Jurkat, Clone E6-1 (cell line): Measurements from ENCODE around the gene PCYT1B.

ENCODE experiments used
- DNase-seq: peaks from one replicate; pipeline ENCODE4 v3.0.0-alpha.2; 2011; ENCODE audit warnings: low read depth, low spot score
- H3K4me3 ChIP-seq: 2 replicates; pipeline ENCODE4 v1.5.1; 2011; ENCODE audit warnings: mild to moderate bottlenecking, low read length, control low read depth, moderate library complexity

The PCYT1B gene

DNA sequence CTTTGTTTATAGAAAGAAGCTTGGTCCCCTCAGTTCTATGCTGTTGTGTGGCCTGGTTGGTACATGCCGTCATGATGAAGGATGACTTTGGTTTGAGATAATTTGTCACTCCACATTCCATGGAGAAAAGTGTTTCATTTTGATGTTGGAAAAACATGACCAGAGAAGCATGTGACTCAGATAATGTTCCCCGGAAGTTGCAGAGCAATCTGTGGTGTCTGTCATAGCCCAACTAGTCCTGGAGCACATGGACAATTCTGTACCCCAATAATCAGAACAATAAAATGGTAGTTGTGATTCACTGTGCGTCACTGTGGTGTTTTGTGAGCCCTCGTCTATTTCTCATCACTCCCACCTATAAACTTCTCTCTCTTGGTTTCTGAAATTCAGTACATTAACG is 97.0 kb downstream of the PCYT1B start:
- H3K4me3 ChIP-seq: no peak overlapping the region
- no peak for DNase-seq

DNA sequence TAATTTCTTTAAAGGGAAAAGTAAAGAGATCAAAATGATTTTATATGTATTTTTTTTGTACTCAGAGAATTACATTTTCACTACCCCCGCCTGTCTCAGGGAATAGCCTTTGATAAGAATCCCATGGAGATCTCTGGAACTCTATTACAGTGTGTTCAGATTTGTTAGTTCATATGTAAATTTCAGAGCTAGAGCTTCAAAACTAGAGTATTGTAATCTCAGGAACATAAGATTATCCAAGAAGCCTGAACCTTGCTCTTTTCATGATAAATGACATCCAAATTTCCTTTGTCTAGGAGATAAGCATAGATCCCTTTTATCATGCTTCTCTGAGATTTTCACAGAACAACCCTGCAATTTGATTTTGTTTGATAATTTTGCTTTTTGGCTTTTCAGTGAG is 99.2 kb downstream of the PCYT1B start:
- H3K4me3 ChIP-seq: no peak overlapping the region
- no peak for DNase-seq

DNA sequence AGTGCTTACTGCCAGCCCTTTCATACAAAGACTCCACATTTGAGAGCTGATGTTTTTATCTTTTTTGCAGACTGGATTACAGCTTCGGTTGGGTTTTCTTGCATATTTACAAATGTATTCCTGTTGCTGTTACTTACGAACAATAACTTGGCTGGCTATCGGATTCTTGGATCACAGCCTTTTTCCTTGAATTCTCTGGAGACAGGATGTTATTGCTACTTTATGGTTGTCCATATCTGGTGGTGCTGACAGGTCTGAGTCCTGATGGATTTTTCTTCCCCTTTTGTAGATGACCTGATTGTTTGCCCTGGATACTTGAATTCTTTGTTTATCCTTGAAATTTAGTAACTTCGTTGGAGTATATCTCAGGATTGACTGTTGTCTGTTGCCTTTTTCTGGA is 104.4 kb downstream of the PCYT1B start:
- no peak for DNase-seq

DNA sequence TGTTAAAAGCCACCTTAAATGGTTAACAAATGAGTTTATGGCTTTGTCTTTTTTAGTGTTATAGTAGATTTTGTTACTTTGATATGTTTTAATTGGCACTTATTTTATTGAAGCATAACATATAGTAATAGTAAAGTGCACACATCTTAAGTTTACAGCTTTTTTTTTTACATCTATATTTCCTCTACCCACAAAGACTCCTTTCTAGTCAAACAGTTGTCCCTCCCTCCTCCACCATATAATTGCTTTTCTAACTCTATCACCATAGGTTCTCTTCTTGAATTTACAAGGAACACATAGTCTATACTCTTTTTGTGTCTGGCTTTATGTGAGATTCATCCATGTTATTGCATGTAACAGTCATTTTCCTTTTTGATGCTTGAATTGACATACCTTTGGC is 110.6 kb downstream of the PCYT1B start:
- H3K4me3 ChIP-seq: no peak overlapping the region
- DNase-seq: no peak

More for the DNA sequence above, 104.4 kb downstream of the PCYT1B start:
- H3K4me3 ChIP-seq: no peak overlapping the region

DNA sequence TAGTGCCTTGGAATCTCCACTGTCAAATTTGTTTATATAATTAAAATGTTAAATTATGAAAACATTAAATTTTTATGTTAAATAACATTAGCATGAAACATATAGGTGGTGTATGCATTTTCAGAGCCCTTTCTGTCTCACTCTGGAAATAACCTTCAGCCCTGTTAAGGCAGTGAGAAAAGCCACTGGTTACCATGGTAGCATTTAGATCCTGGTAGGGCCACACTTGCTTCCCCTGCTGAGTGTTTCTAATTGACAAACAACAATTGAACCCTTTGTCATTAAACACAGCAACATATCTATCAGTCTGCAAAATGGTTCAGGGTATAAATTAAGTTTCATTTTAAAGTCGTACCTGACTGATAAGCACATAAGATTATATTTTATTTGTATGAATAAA is 118.5 kb downstream of the PCYT1B start:
- no peak overlapping the region for H3K4me3 ChIP-seq
- no peak for DNase-seq

DNA sequence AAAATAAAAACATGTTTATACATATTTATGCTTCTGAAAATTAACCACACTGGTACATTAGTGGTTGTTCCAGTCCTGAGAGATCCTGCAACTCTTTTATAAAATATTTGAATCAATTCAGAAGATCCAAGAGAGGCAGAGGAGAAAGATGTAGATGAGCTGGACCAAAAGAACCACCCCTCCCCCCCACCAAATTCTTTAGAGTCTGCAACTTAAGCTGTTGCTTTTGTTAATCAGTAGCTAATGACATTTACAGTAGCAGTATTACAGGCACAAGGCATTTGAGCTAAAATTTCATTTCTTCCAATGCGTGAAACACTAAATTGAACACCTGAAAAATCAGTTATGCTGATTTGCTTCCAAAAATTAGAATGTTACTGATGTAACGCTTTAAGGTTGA is 120.5 kb downstream of the PCYT1B start:
- H3K4me3 ChIP-seq: no peak overlapping the region
- no peak for DNase-seq

DNA sequence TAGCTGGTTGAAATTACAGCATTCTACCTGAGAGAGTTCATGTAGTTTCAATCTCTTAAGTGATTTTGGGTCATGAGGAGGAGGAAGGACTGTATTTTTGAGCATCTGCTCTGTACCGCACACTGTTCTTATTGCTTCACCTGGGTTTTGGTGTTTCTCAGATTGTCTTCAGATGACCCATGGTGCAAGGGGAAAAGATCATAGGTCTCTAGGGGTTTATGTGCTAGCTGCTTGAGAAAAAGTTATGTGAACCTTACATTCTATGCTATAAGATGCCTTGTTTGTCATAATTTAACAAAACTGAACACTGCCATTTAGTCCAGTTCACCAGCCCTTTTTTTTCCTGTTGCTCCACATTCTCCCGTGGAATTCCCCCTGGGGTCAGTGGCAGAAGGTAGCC is 121.7 kb downstream of the PCYT1B start:
- no peak for DNase-seq
- no peak overlapping the region for H3K4me3 ChIP-seq

DNA sequence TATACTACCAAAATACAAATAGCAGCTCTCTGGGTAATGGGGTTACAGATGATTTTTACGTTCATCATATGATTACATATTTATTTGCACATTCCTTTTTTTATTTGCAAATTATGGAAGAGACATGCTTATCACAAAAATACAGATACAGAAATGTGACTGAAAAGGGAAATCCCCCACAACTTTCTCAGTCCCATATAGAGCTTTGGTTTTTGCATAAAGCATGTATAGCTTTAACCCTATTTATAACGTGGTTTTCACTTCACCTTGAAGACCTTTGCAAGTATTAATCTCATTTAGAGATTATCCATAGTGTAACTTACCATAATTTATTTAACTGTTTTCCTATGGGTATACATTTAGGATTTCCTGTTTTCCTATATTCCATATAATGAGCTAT is 126.7 kb downstream of the PCYT1B start:
- H3K4me3 ChIP-seq: no peak overlapping the region
- no peak for DNase-seq

DNA sequence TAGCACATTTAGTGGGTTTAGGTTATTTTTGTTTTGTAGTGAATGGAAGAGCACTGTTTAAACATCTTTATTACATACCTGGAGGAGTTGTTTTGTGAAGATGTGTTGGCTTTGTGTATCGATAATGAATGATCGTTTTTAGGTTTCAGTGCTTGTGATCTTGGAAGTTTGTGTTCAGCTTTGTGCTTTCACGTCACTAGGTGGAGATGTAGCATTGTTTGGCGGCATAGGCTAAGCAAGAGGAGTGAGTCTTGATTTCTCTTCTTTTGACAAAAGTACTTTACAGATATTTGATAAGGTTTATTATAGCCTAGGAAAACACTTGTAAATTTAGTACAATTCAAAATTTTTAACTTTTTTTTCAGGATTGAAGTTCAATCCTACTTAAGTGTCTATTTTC is 131.7 kb downstream of the PCYT1B start:
- no peak overlapping the region for H3K4me3 ChIP-seq
- DNase-seq: no peak

DNA sequence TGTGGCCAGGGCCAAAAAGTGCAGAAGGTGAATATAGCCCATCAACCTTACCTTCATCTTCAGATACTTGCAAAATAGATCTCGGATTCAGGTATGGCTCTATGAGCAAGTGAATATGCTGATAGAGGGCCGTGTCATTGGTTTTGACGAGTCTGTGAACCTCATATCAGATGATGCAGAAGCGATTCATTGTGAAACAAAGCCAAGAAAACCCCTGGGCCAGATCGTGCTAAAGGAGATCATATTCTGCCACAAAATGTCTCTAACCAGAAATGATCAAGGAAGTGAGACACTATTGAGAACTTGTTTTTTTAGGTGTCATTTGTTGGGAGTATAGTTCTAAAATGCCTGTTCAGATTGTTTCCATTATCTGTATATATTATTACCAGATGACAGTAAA is 133.7 kb downstream of the PCYT1B start:
- DNase-seq: no peak
- H3K4me3 ChIP-seq: no peak overlapping the region

DNA sequence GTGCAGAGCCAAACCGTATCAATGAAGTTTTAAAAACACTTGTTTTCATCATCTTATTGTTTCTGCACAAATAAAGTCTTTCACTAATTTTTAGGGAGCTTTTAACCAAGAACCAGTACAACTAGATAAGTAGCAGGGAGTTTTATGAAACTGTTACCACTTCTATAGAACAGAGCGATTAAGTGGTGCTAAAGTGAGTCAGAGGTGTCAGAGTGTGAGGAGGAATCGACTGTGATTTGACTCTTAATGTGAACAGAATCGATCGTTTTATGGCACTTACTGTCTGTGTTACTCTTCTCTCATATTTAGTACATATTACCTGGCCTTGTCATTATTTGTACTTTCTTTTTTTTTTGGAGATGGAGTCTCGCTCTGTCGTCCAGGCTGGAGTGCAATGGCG is 138.8 kb downstream of the PCYT1B start:
- no peak for DNase-seq

More for the DNA sequence above, 138.8 kb downstream of the PCYT1B start:
- no peak overlapping the region for H3K4me3 ChIP-seq
